SU-DHL-6 (cell line): Measurements from ENCODE around the gene AJM1.

Experiments used
- EZH2phosphoT487 ChIP-seq: fragments of 200-600 bp; sonication (generic), shearing (Covaris generic); conservative IDR thresholded peaks from 2 replicates; pipeline ENCODE4 v1.6.1; 2018; ENCODE audit warnings: mild to moderate bottlenecking, antibody characterized with exemption, low read length, moderate library complexity, mixed read lengths
- TF ChIP-seq, protein P1 (sequence below): fragments of 200-600 bp; sonication (generic); IDR thresholded peaks from one replicate; pipeline ENCODE4 v1.5.1; 2017; ENCODE audit warnings: antibody characterized with exemption, mild to moderate bottlenecking, low read length, moderate library complexity; ENCODE audit not compliant: insufficient read depth, poor library complexity, severe bottlenecking

DNA sequence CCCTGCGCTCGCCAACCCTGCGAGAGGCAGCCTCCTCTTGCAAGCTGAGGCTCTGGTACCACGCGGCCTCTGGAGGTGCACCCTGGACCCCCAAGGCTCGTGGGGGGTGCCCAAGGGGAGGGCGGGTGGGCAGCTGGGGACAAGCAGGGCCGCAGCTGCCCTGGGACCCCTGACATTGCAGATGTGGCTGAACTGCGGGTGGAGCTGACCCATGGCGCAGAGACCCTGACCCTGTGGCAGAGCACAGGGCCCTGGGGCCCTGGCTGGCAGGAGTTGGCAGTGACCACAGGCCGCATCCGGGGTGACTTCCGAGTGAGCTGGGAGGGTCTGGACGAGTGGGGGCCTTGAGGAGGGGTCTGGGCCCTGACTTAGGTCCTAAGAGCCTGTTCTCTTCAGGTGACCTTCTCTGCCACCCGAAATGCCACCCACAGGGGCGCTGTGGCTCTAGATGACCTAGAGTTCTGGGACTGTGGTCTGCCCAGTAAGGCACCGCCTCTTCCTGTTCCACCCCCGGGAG is 11.4 kb downstream of the AJM1 start:
- TF ChIP-seq, protein P1, sequence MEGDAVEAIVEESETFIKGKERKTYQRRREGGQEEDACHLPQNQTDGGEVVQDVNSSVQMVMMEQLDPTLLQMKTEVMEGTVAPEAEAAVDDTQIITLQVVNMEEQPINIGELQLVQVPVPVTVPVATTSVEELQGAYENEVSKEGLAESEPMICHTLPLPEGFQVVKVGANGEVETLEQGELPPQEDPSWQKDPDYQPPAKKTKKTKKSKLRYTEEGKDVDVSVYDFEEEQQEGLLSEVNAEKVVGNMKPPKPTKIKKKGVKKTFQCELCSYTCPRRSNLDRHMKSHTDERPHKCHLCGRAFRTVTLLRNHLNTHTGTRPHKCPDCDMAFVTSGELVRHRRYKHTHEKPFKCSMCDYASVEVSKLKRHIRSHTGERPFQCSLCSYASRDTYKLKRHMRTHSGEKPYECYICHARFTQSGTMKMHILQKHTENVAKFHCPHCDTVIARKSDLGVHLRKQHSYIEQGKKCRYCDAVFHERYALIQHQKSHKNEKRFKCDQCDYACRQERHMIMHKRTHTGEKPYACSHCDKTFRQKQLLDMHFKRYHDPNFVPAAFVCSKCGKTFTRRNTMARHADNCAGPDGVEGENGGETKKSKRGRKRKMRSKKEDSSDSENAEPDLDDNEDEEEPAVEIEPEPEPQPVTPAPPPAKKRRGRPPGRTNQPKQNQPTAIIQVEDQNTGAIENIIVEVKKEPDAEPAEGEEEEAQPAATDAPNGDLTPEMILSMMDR = no peak
- TF ChIP-seq EZH2phosphoT487 = no peak
